Measurements from ENCODE around the gene ZBTB7C. TPM values are rescaled to one million over a fixed set of nuclear protein-coding genes. Genes with fewer than 3 reads are reported as not detected.

ZBTB7C gene
- total RNA-seq, 1 experiment from 2014 or later, result not detected

DNA sequence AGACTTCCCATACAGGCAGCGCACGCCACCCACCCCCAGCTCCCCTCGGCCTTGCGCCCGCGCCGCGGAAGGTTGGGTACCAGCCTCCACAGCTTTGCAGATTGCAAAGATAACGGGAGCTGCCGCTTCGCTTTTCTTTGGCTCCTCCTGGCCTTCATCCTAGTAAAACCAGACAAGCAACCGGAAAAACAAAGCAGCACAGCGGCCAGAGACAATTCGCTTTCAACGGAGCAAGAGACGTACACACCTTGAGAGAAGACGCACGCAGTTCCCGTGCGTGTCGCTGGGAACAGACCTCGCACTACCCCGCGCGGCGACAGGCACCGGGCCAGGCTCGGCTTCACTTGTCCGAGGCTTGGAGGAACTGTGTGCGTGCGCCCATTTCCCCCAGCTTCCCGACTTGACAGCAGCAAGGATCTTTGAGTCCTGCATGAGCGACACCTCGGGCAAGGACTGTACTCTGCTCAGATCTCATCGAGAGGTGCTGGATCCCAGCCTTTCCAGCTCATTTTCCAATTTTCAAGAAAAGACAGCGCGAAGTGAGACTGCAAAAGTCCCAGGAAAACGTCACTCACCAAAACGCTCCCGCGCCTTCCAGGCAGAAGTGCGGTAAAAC is 964 bp downstream of the ZBTB7C start:
- BruUV-seq (replicated peaks), result no TSS peak
- Mint-ChIP-seq H3K36me3 (ENCODE audit: insufficient read depth, unreplicated experiment) (peaks cover 6% of the 10 kb centered on the region), H3K27me3 (ENCODE audit: unreplicated experiment) (peaks cover 85% of the 10 kb centered on the region), H3K9me3 (ENCODE audit: low read depth, unreplicated experiment) (no peaks in the 10 kb centered on the region), H3K4me3 (ENCODE audit: low read depth, unreplicated experiment) (peak overlapping the region; percentile 75), H3K4me1 (ENCODE audit: low read depth, unreplicated experiment) (peaks cover 7% of the 10 kb centered on the region), H3K27ac (ENCODE audit: unreplicated experiment) (no peak overlapping the region)
- TF ChIP-seq, protein P1, sequence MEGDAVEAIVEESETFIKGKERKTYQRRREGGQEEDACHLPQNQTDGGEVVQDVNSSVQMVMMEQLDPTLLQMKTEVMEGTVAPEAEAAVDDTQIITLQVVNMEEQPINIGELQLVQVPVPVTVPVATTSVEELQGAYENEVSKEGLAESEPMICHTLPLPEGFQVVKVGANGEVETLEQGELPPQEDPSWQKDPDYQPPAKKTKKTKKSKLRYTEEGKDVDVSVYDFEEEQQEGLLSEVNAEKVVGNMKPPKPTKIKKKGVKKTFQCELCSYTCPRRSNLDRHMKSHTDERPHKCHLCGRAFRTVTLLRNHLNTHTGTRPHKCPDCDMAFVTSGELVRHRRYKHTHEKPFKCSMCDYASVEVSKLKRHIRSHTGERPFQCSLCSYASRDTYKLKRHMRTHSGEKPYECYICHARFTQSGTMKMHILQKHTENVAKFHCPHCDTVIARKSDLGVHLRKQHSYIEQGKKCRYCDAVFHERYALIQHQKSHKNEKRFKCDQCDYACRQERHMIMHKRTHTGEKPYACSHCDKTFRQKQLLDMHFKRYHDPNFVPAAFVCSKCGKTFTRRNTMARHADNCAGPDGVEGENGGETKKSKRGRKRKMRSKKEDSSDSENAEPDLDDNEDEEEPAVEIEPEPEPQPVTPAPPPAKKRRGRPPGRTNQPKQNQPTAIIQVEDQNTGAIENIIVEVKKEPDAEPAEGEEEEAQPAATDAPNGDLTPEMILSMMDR (IDR thresholded peaks at IDR 0.05; ENCODE audit: unreplicated experiment), result no peak
- no peak for DNase-seq
- CTCF ChIA-PET, result no interaction called here
- intact Hi-C loops (cut with micrococcal nuclease; ENCODE audit: unreplicated experiment), result no loop called here

DNA sequence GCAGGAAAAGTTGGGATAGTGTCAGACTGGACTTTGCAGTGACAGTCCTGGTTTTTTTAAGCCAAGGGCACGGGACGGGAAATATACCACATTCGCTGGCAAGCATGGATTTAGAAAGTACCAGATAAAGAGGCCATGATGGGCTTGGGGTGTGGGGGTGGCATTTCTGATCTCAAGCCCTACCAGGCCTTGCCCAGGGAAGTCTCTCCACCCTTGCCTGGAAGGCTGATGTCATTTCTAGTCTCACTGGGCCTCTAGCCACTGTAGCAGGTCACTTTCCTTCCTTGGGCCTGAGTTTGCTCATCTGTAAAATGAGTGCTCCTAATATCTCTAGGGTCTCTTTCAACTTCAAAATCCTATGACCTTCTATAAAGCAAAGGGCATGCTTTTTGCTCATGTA is 1.8 kb downstream of the ZBTB7C start:
- H3K4me3 Mint-ChIP-seq (ENCODE audit: low read depth, unreplicated experiment), result no peak overlapping the region

DNA sequence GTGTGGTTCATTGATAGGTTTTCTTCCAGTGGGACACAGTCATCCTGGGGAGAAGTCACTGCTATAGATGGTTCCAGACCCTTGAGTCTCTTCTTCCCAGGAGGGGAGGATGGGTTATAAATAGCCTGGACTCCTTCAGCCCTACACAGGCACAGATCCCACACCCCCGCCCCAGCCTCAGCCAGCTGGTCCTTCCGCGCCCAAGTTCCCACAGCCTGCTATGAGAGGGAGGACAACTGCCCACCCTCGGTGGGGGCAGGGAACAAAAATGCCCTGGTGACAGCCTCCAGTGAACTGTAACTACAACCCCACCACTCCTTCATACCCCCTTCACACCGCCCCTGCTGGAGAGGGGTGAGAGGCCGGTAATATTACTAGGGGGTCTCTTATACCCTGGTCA is 3.2 kb downstream of the ZBTB7C start:
- Mint-ChIP-seq H3K4me1 (ENCODE audit: low read depth, unreplicated experiment) (peaks cover 5% of the 10 kb centered on the region), H3K9me3 (ENCODE audit: low read depth, unreplicated experiment) (no peaks in the 10 kb centered on the region), H3K27ac (ENCODE audit: unreplicated experiment) (no peak overlapping the region), H3K27me3 (ENCODE audit: unreplicated experiment) (peaks cover 85% of the 10 kb centered on the region), H3K4me3 (ENCODE audit: low read depth, unreplicated experiment) (no peak overlapping the region), H3K36me3 (ENCODE audit: insufficient read depth, unreplicated experiment) (peaks cover 6% of the 10 kb centered on the region)
- intact Hi-C loops (cut with micrococcal nuclease; ENCODE audit: unreplicated experiment), result no loop called here
- CTCF ChIA-PET, result no interaction called here
- TF ChIP-seq, protein P1 (IDR thresholded peaks at IDR 0.05; ENCODE audit: unreplicated experiment), result no peak
- DNase-seq, result no peak
- BruUV-seq (replicated peaks), result no TSS peak

More for the DNA sequence above, 1.8 kb downstream of the ZBTB7C start:
- no peak overlapping the region for H3K27ac Mint-ChIP-seq (ENCODE audit: unreplicated experiment)
- intact Hi-C loops (cut with micrococcal nuclease; ENCODE audit: unreplicated experiment), result no loop called here
- peaks cover 7% of the 10 kb centered on the region for H3K4me1 Mint-ChIP-seq (ENCODE audit: low read depth, unreplicated experiment)
- no TSS peak for BruUV-seq (replicated peaks)
- peaks cover 85% of the 10 kb centered on the region for H3K27me3 Mint-ChIP-seq (ENCODE audit: unreplicated experiment)
- CTCF ChIA-PET, result no interaction called here
- no peaks in the 10 kb centered on the region for H3K9me3 Mint-ChIP-seq (ENCODE audit: low read depth, unreplicated experiment)
- peaks cover 6% of the 10 kb centered on the region for H3K36me3 Mint-ChIP-seq (ENCODE audit: insufficient read depth, unreplicated experiment)
- TF ChIP-seq, protein P1 (IDR thresholded peaks at IDR 0.05; ENCODE audit: unreplicated experiment), result no peak
- DNase-seq, result no peak

DNA sequence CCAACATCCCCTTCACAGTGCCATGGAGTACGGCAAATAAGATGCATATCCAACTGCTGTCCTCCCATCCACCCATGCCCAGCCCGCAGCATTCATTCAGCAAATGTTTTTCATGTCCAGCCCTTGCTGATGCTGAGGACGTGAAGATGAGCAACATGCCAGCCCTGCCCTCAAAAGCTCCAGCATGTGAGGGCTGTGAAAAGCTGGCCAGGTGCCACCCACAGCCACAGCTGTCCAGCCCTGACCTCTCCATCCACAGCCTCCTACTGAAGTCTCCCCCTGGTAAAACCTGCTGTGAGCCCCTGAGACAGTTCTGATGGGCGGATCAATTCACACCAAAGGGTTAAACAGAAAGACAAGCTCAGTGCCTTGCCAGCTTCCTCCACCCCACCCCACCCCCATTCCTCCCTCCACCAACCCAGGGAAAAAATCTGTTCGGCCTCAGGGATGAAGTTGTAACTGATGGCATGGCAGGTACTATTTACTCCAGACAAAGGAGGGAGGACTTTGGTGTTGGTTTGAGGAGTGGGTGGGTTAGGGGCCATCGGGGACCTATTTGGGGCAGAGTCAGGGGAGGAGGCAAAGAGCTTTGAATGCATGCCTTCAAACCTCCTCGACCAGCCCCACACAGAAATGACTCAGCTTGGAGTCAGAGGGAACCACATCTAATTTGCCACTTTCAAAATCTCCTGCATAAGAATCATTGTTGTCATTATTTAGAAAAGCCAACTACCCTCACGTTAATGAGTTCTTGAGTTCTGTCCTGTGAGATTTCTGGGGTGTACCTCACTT is 4.3 kb downstream of the ZBTB7C start:
- CTCF ChIA-PET, result interaction anchor here (0.6 kb wide), 1 partner anchor 138 kb away, joined by 4 read pairs; no protein-coding TSS in a partner anchor
- peaks cover 86% of the 10 kb centered on the region for H3K27me3 Mint-ChIP-seq (ENCODE audit: unreplicated experiment)
- BruUV-seq (replicated peaks), result no TSS peak
- intact Hi-C loops (cut with micrococcal nuclease; ENCODE audit: unreplicated experiment), result no loop called here
- no peak overlapping the region for H3K27ac Mint-ChIP-seq (ENCODE audit: unreplicated experiment)
- DNase-seq, result no peak
- H3K9me3 Mint-ChIP-seq (ENCODE audit: low read depth, unreplicated experiment), result no peaks in the 10 kb centered on the region
- no peaks in the 10 kb centered on the region for H3K4me1 Mint-ChIP-seq (ENCODE audit: low read depth, unreplicated experiment)
- H3K36me3 Mint-ChIP-seq (ENCODE audit: insufficient read depth, unreplicated experiment), result peaks cover 2% of the 10 kb centered on the region
- no peak overlapping the region for H3K4me3 Mint-ChIP-seq (ENCODE audit: low read depth, unreplicated experiment)
- TF ChIP-seq, protein P1 (IDR thresholded peaks at IDR 0.05; ENCODE audit: unreplicated experiment), result no peak

Measured in Calu3 (cell line).